ENCODE results near the gene RTKN2.

DNA sequence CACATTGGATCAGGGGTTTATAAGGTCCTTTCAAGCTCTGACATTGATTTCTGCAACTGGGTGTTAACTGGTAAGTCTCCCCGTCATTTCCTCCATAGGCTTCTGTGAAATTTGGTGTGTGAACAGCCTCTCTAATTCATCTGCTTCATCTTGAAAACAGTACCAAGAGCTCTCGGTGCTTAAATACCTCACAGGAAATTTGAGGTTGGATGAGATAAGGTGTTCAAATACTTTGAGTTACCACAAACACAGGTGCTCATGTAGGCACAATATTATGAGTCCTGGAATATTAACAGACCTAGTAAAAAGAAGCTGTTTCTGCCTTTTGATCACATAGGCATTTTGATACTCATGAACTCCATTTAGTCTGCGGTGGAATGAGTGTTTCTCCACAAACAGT is 85.2 kb downstream of the RTKN2 start:
- no peak for TF ChIP-seq TAF1 (conservative IDR thresholded peaks at IDR 0.05)
- TF ChIP-seq, protein P1, sequence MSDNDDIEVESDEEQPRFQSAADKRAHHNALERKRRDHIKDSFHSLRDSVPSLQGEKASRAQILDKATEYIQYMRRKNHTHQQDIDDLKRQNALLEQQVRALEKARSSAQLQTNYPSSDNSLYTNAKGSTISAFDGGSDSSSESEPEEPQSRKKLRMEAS (IDR thresholded peaks at IDR 0.05), result no peak
- TF ChIP-seq, protein P2, sequence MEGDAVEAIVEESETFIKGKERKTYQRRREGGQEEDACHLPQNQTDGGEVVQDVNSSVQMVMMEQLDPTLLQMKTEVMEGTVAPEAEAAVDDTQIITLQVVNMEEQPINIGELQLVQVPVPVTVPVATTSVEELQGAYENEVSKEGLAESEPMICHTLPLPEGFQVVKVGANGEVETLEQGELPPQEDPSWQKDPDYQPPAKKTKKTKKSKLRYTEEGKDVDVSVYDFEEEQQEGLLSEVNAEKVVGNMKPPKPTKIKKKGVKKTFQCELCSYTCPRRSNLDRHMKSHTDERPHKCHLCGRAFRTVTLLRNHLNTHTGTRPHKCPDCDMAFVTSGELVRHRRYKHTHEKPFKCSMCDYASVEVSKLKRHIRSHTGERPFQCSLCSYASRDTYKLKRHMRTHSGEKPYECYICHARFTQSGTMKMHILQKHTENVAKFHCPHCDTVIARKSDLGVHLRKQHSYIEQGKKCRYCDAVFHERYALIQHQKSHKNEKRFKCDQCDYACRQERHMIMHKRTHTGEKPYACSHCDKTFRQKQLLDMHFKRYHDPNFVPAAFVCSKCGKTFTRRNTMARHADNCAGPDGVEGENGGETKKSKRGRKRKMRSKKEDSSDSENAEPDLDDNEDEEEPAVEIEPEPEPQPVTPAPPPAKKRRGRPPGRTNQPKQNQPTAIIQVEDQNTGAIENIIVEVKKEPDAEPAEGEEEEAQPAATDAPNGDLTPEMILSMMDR (IDR thresholded peaks at IDR 0.05; ENCODE audit: low read depth, low read length, missing input control), result no peak
- TF ChIP-seq, protein P3, sequence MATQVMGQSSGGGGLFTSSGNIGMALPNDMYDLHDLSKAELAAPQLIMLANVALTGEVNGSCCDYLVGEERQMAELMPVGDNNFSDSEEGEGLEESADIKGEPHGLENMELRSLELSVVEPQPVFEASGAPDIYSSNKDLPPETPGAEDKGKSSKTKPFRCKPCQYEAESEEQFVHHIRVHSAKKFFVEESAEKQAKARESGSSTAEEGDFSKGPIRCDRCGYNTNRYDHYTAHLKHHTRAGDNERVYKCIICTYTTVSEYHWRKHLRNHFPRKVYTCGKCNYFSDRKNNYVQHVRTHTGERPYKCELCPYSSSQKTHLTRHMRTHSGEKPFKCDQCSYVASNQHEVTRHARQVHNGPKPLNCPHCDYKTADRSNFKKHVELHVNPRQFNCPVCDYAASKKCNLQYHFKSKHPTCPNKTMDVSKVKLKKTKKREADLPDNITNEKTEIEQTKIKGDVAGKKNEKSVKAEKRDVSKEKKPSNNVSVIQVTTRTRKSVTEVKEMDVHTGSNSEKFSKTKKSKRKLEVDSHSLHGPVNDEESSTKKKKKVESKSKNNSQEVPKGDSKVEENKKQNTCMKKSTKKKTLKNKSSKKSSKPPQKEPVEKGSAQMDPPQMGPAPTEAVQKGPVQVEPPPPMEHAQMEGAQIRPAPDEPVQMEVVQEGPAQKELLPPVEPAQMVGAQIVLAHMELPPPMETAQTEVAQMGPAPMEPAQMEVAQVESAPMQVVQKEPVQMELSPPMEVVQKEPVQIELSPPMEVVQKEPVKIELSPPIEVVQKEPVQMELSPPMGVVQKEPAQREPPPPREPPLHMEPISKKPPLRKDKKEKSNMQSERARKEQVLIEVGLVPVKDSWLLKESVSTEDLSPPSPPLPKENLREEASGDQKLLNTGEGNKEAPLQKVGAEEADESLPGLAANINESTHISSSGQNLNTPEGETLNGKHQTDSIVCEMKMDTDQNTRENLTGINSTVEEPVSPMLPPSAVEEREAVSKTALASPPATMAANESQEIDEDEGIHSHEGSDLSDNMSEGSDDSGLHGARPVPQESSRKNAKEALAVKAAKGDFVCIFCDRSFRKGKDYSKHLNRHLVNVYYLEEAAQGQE (IDR thresholded peaks at IDR 0.05), result no peak
- no peak for TF ChIP-seq JUND (IDR thresholded peaks at IDR 0.05)
- no peak for TF ChIP-seq RAD21 (IDR thresholded peaks at IDR 0.05)
- TF ChIP-seq GABPA (IDR thresholded peaks at IDR 0.05 in 1 of 2, conservative IDR thresholded peaks at IDR 0.05 in 1 of 2), result no peak
- TF ChIP-seq, protein P4, sequence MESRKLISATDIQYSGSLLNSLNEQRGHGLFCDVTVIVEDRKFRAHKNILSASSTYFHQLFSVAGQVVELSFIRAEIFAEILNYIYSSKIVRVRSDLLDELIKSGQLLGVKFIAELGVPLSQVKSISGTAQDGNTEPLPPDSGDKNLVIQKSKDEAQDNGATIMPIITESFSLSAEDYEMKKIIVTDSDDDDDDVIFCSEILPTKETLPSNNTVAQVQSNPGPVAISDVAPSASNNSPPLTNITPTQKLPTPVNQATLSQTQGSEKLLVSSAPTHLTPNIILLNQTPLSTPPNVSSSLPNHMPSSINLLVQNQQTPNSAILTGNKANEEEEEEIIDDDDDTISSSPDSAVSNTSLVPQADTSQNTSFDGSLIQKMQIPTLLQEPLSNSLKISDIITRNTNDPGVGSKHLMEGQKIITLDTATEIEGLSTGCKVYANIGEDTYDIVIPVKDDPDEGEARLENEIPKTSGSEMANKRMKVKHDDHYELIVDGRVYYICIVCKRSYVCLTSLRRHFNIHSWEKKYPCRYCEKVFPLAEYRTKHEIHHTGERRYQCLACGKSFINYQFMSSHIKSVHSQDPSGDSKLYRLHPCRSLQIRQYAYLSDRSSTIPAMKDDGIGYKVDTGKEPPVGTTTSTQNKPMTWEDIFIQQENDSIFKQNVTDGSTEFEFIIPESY (IDR thresholded peaks at IDR 0.05), result no peak
- TF ChIP-seq, protein P5, sequence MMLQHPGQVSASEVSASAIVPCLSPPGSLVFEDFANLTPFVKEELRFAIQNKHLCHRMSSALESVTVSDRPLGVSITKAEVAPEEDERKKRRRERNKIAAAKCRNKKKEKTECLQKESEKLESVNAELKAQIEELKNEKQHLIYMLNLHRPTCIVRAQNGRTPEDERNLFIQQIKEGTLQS (IDR thresholded peaks at IDR 0.05), result no peak
- no peak for TF ChIP-seq YY1 (IDR thresholded peaks at IDR 0.05)
- no peak for TF ChIP-seq RXRA (IDR thresholded peaks at IDR 0.05)

Data from liver (tissue), 3 donors.